Stimulated activated CD4-positive, alpha-beta T cell treated with anti-CD3 and anti-CD28 coated beads, Interleukin-1b, Interleukin-23, amount 100 ng/mL, for 24 hours (primary cell): ENCODE measurements around the gene EIF4A3.

Source experiments
- DNase-seq, 4 experiments: peaks; one replicate each; pipeline ENCODE4 v3.0.0-alpha.2; 2020; ENCODE audit warnings: low read depth in 4 of 4, low spot score in 1 of 4

The EIF4A3 gene

DNA sequence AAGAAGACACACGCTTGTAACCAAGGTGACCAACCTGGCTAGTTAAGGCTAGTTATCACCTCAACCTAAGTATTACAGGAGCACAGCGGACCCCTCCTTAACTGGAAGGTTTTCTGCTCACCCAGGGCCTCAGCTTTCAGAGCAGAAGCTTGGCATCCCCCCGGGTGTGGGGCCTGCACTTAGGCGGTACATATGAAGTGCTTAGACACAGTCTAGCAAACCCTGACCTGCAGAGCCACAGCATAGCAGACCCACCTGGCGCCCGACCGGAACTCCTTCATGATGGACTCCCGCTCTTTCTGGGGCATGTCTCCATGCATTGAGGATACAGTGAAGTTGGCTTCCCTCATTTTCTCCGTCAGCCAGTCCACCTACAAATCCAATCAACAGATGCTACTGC is 9.8 kb downstream of the EIF4A3 start:
- no peak for DNase-seq

DNA sequence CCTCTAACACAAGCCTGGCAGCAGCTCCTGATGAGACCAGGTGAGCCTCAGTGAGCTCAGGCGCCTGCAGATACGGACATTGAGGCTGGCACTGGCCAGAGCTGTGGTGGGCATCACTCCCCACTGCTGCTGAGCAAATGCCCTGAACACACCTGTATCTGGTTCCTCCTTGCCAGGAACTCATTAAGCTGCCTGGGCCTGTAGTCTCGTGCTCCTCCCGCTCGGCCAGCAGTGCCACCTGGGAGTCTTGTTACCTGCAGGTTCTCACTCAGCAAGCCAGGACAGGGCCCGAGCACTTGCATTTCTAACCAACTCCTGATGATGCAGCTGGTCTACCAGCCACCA is 13.3 kb downstream of the EIF4A3 start:
- DNase-seq, result no peak

DNA sequence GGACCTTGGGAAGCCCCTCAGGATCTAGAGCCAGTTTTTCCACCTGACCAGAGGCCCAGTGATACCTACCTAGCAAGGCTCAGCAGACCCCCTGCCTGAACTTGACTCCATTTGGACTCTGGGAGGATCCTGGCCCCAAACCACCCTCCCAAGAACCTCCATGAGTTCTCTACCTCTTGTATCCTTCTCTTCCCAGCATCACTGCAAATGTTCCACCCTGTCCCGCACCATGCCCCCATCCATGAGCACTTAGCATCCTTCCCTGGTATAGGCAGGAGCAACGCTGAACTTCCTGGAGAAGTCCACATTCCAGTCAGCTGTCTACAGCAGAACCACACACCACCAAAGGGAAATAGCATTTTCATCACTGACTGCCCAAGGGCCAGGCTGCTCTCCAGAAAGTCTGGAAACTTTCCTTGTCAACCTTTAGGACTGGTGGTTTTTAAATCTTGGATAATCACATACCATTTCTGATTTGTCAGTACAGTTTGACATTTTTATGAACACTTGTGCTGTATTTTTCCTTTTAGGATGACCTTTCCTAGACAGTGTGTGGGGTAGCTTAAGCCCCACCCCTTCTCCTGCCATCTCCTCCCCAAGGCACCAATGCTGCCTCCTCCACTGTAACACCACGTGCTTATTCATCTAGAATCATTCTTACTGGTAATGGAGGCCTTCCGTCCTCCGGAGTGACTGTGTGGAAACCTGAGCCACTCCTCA is 13.9 kb downstream of the EIF4A3 start:
- no peak for DNase-seq

- no peak for DNase-seq
Measured at GRCh38 chr17:80130992-80131391, 15.9 kb downstream of the EIF4A3 start.

DNA sequence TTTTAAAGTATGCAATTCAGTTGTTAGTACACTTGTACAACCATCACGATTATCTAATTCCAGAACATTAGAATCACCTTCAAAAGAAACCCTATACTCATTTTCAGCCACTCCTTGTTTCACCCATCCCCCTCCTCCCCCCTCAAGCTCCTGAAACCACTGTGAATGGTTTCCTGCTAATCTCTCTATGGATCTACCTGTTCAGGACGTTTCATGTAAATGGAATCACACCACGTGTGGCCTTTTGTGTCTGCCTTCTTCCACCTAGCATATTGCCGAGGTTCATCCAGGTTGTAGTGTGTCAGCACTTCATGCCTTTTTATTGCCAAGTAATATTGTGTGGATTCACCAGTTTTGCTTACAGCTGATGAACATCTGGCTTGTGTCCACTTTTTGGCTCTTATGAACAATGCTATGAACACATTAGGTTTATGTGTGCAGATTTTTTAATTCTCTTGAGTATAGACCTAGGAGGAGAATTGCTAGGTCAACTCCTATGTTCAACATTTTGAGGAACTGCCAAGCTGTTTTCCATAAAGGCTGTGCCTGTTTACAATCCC is 17.8 kb downstream of the EIF4A3 start:
- no peak for DNase-seq

DNA sequence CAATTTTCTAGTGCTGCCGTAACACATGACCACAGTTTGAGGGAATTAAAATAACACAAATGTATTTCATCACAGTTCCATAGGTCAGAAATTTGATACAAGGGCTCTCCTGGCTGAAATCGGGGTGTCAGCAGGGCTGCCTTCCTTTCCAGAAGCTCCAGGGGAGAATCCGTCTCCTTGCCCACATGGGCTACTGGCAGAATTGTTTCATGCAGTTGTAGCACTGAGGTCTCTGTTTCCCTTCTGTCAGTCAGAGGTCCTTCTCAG is 20.5 kb downstream of the EIF4A3 start:
- DNase-seq, result no peak

- DNase-seq, result no peak
Measured at GRCh38 chr17:80125656-80126448, 21.1 kb downstream of the EIF4A3 start.

DNA sequence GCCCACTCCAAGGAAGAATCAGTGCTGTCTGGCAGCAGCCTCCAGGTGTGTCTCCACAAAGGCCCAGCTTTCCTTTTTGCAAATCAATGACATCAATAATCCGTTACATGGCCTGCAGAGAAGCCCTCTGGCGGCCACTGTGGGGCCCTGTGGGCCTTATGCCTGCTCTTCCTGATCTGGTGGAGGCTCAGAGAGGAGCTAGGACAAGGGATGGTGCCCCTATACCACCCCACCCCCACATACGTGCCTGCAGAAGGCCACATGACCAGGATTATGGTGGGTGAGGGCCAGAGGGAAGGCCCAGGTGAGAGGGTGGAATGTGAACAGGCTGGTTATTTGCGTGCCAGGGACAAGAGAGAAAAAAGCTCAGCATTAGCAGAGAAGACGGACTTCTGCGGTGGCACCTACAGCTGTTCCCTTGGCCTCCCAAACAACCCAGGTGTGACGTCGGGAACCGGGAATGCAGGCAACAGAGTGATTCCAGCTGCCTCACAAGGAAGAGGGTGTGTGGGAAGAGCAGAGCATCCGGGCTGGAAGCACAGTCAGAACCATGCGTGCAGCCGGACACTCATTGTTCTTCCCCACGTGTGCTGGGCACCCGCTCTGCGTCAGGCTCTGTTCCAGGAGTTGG is 22.5 kb downstream of the EIF4A3 start:
- DNase-seq, result no peak

DNA sequence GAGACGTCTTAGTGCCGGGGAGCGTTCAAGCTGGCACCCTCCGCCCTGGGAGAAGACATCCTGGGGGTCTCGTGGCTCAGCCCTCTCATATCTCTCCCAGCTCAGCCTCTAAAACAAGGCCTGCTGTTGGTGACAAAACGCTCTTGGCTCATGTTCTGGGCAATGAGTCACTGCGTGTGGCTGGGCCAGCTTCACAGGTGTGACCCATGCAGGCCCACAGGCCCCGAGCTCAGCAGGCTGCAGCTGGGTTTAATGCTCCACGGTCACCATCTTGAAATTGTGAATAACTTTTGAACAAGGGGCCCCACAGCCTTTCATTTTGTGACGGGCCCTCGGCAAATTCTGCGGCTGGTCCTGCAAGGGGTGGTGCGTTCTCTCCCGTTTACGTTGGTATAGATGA is 23.1 kb downstream of the EIF4A3 start:
- no peak for DNase-seq

- no peak for DNase-seq
Measured at GRCh38 chr17:80122926-80123505, 23.9 kb downstream of the EIF4A3 start.

- no peak for DNase-seq
Measured at GRCh38 chr17:80122026-80122575, 24.8 kb downstream of the EIF4A3 start.

GRCh38 chr17:80119839-80120238 is 27.1 kb downstream of the EIF4A3 start:
- no peak for DNase-seq

GRCh38 chr17:80119271-80119791 is 27.6 kb downstream of the EIF4A3 start:
- DNase-seq, result no peak

GRCh38 chr17:80118601-80119270 is 28.2 kb downstream of the EIF4A3 start:
- DNase-seq, result no peak

DNA sequence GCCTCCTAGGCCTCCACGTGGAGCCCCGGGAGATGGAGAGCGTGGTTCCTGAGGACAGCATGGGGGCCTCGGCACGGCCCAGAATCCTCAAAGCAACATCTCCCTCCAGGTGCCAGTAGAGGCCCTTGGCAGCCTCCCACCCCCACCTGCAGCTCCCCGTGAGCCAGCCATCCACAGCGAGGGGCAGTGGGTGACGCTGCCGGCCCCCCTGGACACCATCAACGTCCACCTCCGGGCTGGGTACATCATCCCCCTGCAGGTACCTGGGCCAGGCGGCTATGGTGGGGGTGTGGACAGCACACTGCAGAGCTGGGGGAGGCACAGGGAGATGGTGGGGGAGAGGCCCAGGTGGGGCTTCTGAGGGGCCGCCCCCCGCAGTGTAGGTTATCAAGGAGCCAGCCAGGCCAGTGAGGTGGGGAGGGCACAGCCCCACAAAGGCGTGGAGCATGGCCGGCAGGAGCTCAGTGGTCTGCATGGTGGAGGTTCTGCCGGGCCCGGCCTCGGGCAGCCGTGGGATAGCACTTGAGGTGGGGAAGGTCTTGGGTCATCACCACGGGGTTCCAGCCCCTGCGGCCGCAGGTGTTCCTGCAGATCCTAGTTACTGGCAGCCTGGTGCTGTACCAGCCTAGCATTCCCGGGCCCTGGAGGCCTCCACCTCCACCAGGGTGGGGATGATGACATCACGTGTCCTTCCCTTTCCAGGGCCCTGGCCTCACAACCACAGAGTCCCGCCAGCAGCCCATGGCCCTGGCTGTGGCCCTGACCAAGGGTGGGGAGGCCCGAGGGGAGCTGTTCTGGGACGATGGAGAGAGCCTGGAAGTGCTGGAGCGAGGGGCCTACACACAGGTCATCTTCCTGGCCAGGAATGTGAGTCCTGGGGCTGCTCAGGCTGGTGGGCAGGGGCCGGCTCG is 29.2 kb downstream of the EIF4A3 start:
- no peak for DNase-seq

GRCh38 chr17:80116921-80117380 is 30.0 kb downstream of the EIF4A3 start:
- no peak for DNase-seq

- no peak for DNase-seq
Measured at GRCh38 chr17:80116276-80116920, 30.5 kb downstream of the EIF4A3 start.

- DNase-seq, result no peak
Measured at GRCh38 chr17:80115159-80115558, 31.8 kb downstream of the EIF4A3 start.

DNA sequence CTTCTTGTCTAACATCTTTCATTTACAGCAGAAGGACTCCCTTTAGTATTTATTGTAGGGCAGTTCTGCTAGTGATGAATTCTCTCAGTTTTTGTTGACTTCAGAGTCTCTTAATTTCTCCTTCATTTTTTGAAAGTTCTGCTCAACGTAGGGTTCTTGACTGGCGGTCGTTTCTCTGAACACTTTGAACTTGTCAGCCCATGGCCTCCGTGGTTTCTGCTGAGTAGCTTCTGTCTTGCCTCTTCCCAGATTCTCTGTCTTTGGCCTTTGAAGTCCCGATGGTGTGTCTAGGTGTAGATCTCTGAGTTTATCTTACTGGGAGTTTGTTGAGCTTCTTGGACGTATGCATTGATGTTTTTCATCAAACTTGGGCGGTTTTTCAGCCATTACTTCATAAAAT is 32.2 kb downstream of the EIF4A3 start:
- DNase-seq, result no peak
